H1 (cell line): ENCODE measurements around the gene SLC37A1. TPM values are rescaled to one million over a fixed set of nuclear protein-coding genes. Genes with fewer than 3 reads are reported as not detected.

Source experiments
- CTCF ChIA-PET: fragments of 300-600 bp; sonication (Branson Sonifier 250); formaldehyde crosslinking; loops from one replicate; lab custom pipeline; 2021; ENCODE audit not compliant: partially characterized antibody; lab: Charles Lee
- POLR2A ChIA-PET: fragments of 300-600 bp; sonication (Branson Sonifier 250); formaldehyde crosslinking; loops from one replicate; lab custom pipeline; 2021; ENCODE audit warnings: inconsistent platforms; ENCODE audit not compliant: partially characterized antibody; lab: Charles Lee
- DNase-seq, 2 experiments: peaks; one replicate each; pipeline versions ENCODE4 v3.0.0 to v3.0.0-alpha.2; 2010 to 2022; ENCODE audit warnings: low spot score in 2 of 2, low read depth in 1 of 2, mixed read lengths in 1 of 2
- FAIRE-seq: peaks from 2 replicates; lab custom pipeline; 2011; peaks lifted over from hg19 to GRCh38; lab: Jason Lieb, UNC
- H2AFZ ChIP-seq: 2 replicates; pipeline ENCODE4 v1.8.1; 2012; ENCODE audit warnings: low read length, inconsistent platforms
- H2AK5ac ChIP-seq: 2 replicates; pipeline ENCODE4 v1.6.1; 2013; ENCODE audit warnings: low read depth, low read length
- H2BK120ac ChIP-seq: replicated peaks from 2 replicates; pipeline ENCODE3; 2013; ENCODE audit warnings: low read depth, low read length, inconsistent platforms
- H2BK12ac ChIP-seq: 2 replicates; pipeline ENCODE4 v1.6.1; 2013; ENCODE audit warnings: low read depth, low read length
- H2BK15ac ChIP-seq: 2 replicates; pipeline ENCODE4 v1.6.1; 2013; ENCODE audit warnings: low read length
- H2BK20ac ChIP-seq: 2 replicates; pipeline ENCODE4 v1.6.1; 2013; ENCODE audit warnings: low read length
- H2BK5ac ChIP-seq: 2 replicates; pipeline ENCODE4 v1.6.1; 2013; ENCODE audit warnings: low read depth, low read length
- H3K14ac ChIP-seq: 2 replicates; pipeline ENCODE4 v1.6.1; 2013; ENCODE audit warnings: inconsistent platforms; ENCODE audit not compliant: insufficient read length
- H3K18ac ChIP-seq: 2 replicates; pipeline ENCODE4 v1.6.1; 2013; ENCODE audit warnings: low read length; ENCODE audit errors: extremely low read depth
- H3K23ac ChIP-seq: 2 replicates; pipeline ENCODE4 v1.6.1; 2013; ENCODE audit warnings: inconsistent platforms; ENCODE audit not compliant: insufficient read length
- H3K23me2 ChIP-seq: 2 replicates; pipeline ENCODE4 v1.6.1; 2013; ENCODE audit warnings: low read depth, low read length
- H3K27ac ChIP-seq: 2 replicates; pipeline ENCODE4 v1.6.1; 2011; ENCODE audit warnings: low read depth, low read length, inconsistent platforms
- H3K27me3 ChIP-seq, 4 experiments: replicated peaks in 1 of 4; 1 replicate in 1 of 4; 2 replicates in 3 of 4; pipeline versions ENCODE4 v1.6.1 to v1.8.1; 2011 to 2013; ENCODE audit warnings: low read length in 3 of 4, mild to moderate bottlenecking in 3 of 4, inconsistent platforms in 2 of 4, mixed read lengths in 2 of 4, moderate library complexity in 1 of 4; ENCODE audit not compliant: control insufficient read depth in 3 of 4, insufficient read depth in 3 of 4; ENCODE audit errors: extremely low read depth in 1 of 4
- H3K36me3 ChIP-seq, 4 experiments: 2 replicates each; pipeline versions ENCODE4 v1.6.1 to v1.8.1; 2011 to 2013; ENCODE audit warnings: mild to moderate bottlenecking in 4 of 4, low read length in 3 of 4, moderate library complexity in 2 of 4, control low read depth in 1 of 4, inconsistent platforms in 1 of 4; ENCODE audit not compliant: insufficient read depth in 4 of 4, control insufficient read depth in 2 of 4
- H3K4ac ChIP-seq: replicated peaks from 2 replicates; pipeline ENCODE3; 2013; ENCODE audit warnings: low read length, low read depth, mixed read lengths, inconsistent platforms; ENCODE audit not compliant: insufficient read length
- H3K4me1 ChIP-seq, 4 experiments: replicated peaks in 1 of 4; 1 replicate in 1 of 4; 2 replicates in 3 of 4; pipeline versions ENCODE4 v1.6.1 to v1.8.1; 2011 to 2013; ENCODE audit warnings: low read length in 3 of 4, inconsistent platforms in 2 of 4, mixed read lengths in 1 of 4; ENCODE audit not compliant: insufficient read depth in 4 of 4, control insufficient read depth in 3 of 4
- H3K4me2 ChIP-seq, 2 experiments: 2 replicates each; pipeline versions ENCODE4 v1.6.1 to v1.8.1; 2011 to 2013; ENCODE audit warnings: low read depth in 2 of 2, low read length in 2 of 2, control low read depth in 1 of 2, inconsistent platforms in 1 of 2, mild to moderate bottlenecking in 1 of 2; ENCODE audit not compliant: insufficient read depth in 1 of 2
- H3K4me3 ChIP-seq, 4 experiments: fragments of 200-600, 300-600 bp in 1 of 4; sonication (generic), shearing (Covaris generic), sonication (Bioruptor Twin) in 1 of 4; 2 replicates each; pipeline versions ENCODE4 v1.5.1 to v1.8.1; 2011 to 2016; ENCODE audit warnings: low read length in 4 of 4, low read depth in 3 of 4, control low read depth in 2 of 4, inconsistent platforms in 2 of 4, mild to moderate bottlenecking in 2 of 4, mixed read lengths in 1 of 4, moderate library complexity in 1 of 4; ENCODE audit not compliant: insufficient read depth in 2 of 4; ENCODE audit errors: extremely low read depth in 1 of 4
- H3K56ac ChIP-seq: replicated peaks from 2 replicates; pipeline ENCODE3; 2013; ENCODE audit warnings: low read depth, mild to moderate bottlenecking, mixed read lengths, low read length, inconsistent platforms; ENCODE audit not compliant: insufficient read length
- H3K79me1 ChIP-seq: 2 replicates; pipeline ENCODE4 v1.6.1; 2013; ENCODE audit warnings: low read depth, low read length, control low read depth
- H3K79me2 ChIP-seq, 2 experiments: 2 replicates each; pipeline versions ENCODE4 v1.6.1 to v1.8.1; 2012 to 2013; ENCODE audit warnings: low read length in 2 of 2, mild to moderate bottlenecking in 2 of 2, inconsistent platforms in 1 of 2; ENCODE audit not compliant: insufficient read depth in 2 of 2, control insufficient read depth in 1 of 2
- H3K9ac ChIP-seq, 4 experiments: replicated peaks in 1 of 4; 1 replicate in 1 of 4; 2 replicates in 3 of 4; pipeline versions ENCODE4 v1.6.1 to v1.8.1; 2011 to 2013; ENCODE audit warnings: low read depth in 3 of 4, low read length in 3 of 4, control low read depth in 2 of 4, mild to moderate bottlenecking in 2 of 4, moderate library complexity in 2 of 4, inconsistent platforms in 1 of 4; ENCODE audit errors: extremely low read depth in 1 of 4
- H3K9me3 ChIP-seq, 2 experiments: 2 replicates each; pipeline versions ENCODE4 v1.6.1 to v1.8.1; 2012 to 2013; ENCODE audit warnings: mild to moderate bottlenecking in 2 of 2, moderate library complexity in 2 of 2, control low read depth in 1 of 2, inconsistent platforms in 1 of 2, low read depth in 1 of 2, low read length in 1 of 2, mixed read lengths in 1 of 2; ENCODE audit not compliant: insufficient read depth in 2 of 2
- H4K20me1 ChIP-seq, 2 experiments: replicated peaks in 1 of 2; 2 replicates each; pipeline versions ENCODE3 to v1.8.1; 2011 to 2013; ENCODE audit warnings: inconsistent platforms in 2 of 2, low read length in 2 of 2, mild to moderate bottlenecking in 1 of 2; ENCODE audit not compliant: insufficient read depth in 2 of 2, control insufficient read depth in 1 of 2
- H4K5ac ChIP-seq: 2 replicates; pipeline ENCODE4 v1.6.1; 2013; ENCODE audit warnings: low read length, low read depth, mixed read lengths, inconsistent platforms; ENCODE audit not compliant: insufficient read length
- H4K8ac ChIP-seq: 2 replicates; pipeline ENCODE4 v1.8.0; 2013; ENCODE audit warnings: mild to moderate bottlenecking, moderate library complexity, low read length, inconsistent platforms; ENCODE audit not compliant: insufficient read depth; ENCODE audit errors: extremely low read depth
- H4K91ac ChIP-seq: replicated peaks from 2 replicates; pipeline ENCODE3; 2013; ENCODE audit warnings: low read length, mixed read lengths, inconsistent platforms; ENCODE audit not compliant: insufficient read length
- ASH2L ChIP-seq: fragments of 200-600, 300-600 bp; sonication (generic); IDR thresholded peaks from one replicate; pipeline ENCODE4 v1.7.1; 2017; ENCODE audit warnings: low read length
- CHD1 ChIP-seq: IDR thresholded peaks from 2 replicates; pipeline ENCODE4 v1.6.1; 2012; ENCODE audit warnings: low read depth, low read length, improper control_type of control experiment
- EP300 ChIP-seq, 2 experiments: IDR thresholded peaks; 1 replicate in 1 of 2; 2 replicates in 1 of 2; pipeline ENCODE4 v1.6.1; 2011 to 2012; ENCODE audit warnings: low read depth in 2 of 2, low read length in 2 of 2, mild to moderate bottlenecking in 2 of 2, borderline replicate concordance in 1 of 2, inconsistent platforms in 1 of 2, moderate library complexity in 1 of 2
- EZH2 ChIP-seq: fragments of 200-600 bp; sonication (generic); IDR thresholded peaks from 2 replicates; pipeline ENCODE4 v1.7.1; 2012; ENCODE audit warnings: low read depth, mild to moderate bottlenecking, moderate library complexity, low read length, inconsistent platforms; ENCODE audit not compliant: severe bottlenecking
- MAFK ChIP-seq: IDR thresholded peaks from 2 replicates; pipeline ENCODE4 v1.6.1; 2012; ENCODE audit warnings: low read depth, mild to moderate bottlenecking, improper control_type of control experiment, low read length
- POLR2AphosphoS5 ChIP-seq: IDR thresholded peaks from 2 replicates; pipeline ENCODE4 v1.6.1; 2011; ENCODE audit warnings: low read depth, low read length
- RAD21 ChIP-seq, 2 experiments: IDR thresholded peaks in 1 of 2; conservative IDR thresholded peaks in 1 of 2; 2 replicates each; pipeline ENCODE4 v1.6.1; 2011; ENCODE audit warnings: low read depth in 2 of 2, low read length in 2 of 2, improper control_type of control experiment in 1 of 2, inconsistent platforms in 1 of 2, mild to moderate bottlenecking in 1 of 2, moderate library complexity in 1 of 2
- SIRT6 ChIP-seq: IDR thresholded peaks from one replicate; pipeline ENCODE4 v1.7.1; 2012; ENCODE audit warnings: low read length, inconsistent platforms
- SP1 ChIP-seq: IDR thresholded peaks from 2 replicates; pipeline ENCODE4 v1.6.1; 2011; ENCODE audit warnings: low read depth, low read length
- TCF12 ChIP-seq: IDR thresholded peaks from 2 replicates; pipeline ENCODE4 v1.6.1; 2011; ENCODE audit warnings: low read depth, mild to moderate bottlenecking, low read length
- whole genome bisulfite sequencing, 2 experiments: shearing (Covaris generic) in 1 of 2; methylation state at CpG; one replicate each; pipeline versions ENCODE4 v1.1.6 to v1.1.7; 2013 to 2015; ENCODE audit warnings: low lambda C conversion rate in 2 of 2, mixed read lengths in 2 of 2, inconsistent platforms in 1 of 2, low coverage in 1 of 2, missing lambda C conversion rate in 1 of 2; ENCODE audit not compliant: insufficient replicate concordance in 2 of 2, insufficient coverage in 1 of 2, insufficient read length in 1 of 2; ENCODE audit errors: extremely low coverage in 1 of 2, missing lambda C conversion rate in 1 of 2; 5-methylcytosine and 5-hydroxymethylcytosine counted together
- polyA plus RNA-seq, 7 experiments: library from polyadenylated mRNA; depleted of rRNA in 3 of 7; stranded (reverse) in 5 of 7; unstranded in 2 of 7; fragments of >200 nt in 5 of 7; fragments of 200-250 nt in 2 of 7; gene quantifications; 1 replicate in 5 of 7; 2 replicates in 1 of 7; 4 replicates in 1 of 7; pipeline versions ENCODE4 v1.2.1 to v1.2.3, GENCODE V29; 2011 to 2013; ENCODE audit warnings: missing spikeins in 2 of 7, mixed read lengths in 2 of 7
- total RNA-seq: library from RNA; stranded (reverse); fragmentation: NEBNext Ultra II Directional; extraction: Animal tissue kit (Norgen Biotek cat#: 25700); gene quantifications from 2 replicates; pipeline ENCODE4 v1.2.1, GENCODE V29; 2021
- TF ChIP-seq, protein P1 (sequence below): IDR thresholded peaks from 2 replicates; pipeline ENCODE4 v1.6.1; 2011; ENCODE audit warnings: low read length, improper control_type of control experiment
- TF ChIP-seq, protein P2 (sequence below): IDR thresholded peaks from 2 replicates; pipeline ENCODE4 v1.6.1; 2012; ENCODE audit warnings: inconsistent platforms

Gene SLC37A1
- total and polyA plus RNA-seq, 2 of the 8 experiments (the other 6 are each of a cell fraction or from before 2014, with no cell fraction given): 15.6 to 30.9 TPM

DNA sequence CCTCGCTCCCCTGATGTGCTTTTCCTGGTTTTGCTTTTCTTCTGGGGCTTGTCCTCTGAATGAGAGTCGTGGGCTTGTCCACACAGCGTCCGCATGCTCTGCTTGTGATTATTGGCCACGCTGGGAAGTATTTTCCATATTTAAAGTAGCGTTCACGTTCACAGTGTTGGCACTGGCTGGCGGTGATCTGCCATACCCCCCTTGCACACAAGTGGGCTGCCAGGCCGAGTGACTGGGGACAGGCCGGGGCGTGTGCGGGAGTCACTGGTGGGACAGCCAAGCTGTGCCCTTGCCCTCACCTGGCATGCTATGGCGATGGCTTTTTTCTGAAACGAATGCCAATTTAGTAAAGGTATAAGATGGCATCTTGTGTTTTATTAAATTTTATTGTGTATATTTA is 32.8 kb downstream of the SLC37A1 start:
- H3K9ac ChIP-seq: no peak overlapping the region
- H2BK120ac ChIP-seq: no peak overlapping the region
- H4K20me1 ChIP-seq: no peaks in the 10 kb centered on the region
- H3K18ac ChIP-seq: no peak overlapping the region
- no peak overlapping the region for H4K5ac ChIP-seq
- TF ChIP-seq EZH2: no peak
- no peak for TF ChIP-seq RAD21 (IDR thresholded peaks at IDR 0.05 in 1 of 2, conservative IDR thresholded peaks at IDR 0.05 in 1 of 2; ENCODE audit: low read depth in 2 of 2, low read length in 2 of 2)
- TF ChIP-seq, protein P1, sequence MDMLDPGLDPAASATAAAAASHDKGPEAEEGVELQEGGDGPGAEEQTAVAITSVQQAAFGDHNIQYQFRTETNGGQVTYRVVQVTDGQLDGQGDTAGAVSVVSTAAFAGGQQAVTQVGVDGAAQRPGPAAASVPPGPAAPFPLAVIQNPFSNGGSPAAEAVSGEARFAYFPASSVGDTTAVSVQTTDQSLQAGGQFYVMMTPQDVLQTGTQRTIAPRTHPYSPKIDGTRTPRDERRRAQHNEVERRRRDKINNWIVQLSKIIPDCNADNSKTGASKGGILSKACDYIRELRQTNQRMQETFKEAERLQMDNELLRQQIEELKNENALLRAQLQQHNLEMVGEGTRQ: no peak
- TF ChIP-seq MAFK: no peak
- TF ChIP-seq TCF12: no peak
- no peak for TF ChIP-seq CHD1
- TF ChIP-seq SP1: no peak
- no peak for TF ChIP-seq SIRT6
- TF ChIP-seq EP300 (IDR thresholded peaks at IDR 0.05; ENCODE audit: borderline replicate concordance in 1 of 2, low read depth in 2 of 2, low read length in 2 of 2): no peak
- TF ChIP-seq POLR2AphosphoS5: no peak
- TF ChIP-seq, protein P2, sequence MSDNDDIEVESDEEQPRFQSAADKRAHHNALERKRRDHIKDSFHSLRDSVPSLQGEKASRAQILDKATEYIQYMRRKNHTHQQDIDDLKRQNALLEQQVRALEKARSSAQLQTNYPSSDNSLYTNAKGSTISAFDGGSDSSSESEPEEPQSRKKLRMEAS: no peak
- no peak for TF ChIP-seq ASH2L
- H3K23me2 ChIP-seq: no peaks in the 10 kb centered on the region
- H2AK5ac ChIP-seq: no peak overlapping the region
- no peak overlapping the region for H4K8ac ChIP-seq
- H2AFZ ChIP-seq: no peak overlapping the region
- POLR2A ChIA-PET: no interaction called here
- no peak overlapping the region for H3K56ac ChIP-seq
- H2BK12ac ChIP-seq: no peak overlapping the region
- H3K23ac ChIP-seq: no peak overlapping the region
- H3K9me3 ChIP-seq: no peaks in the 10 kb centered on the region
- no peak overlapping the region for H2BK20ac ChIP-seq
- H3K27ac ChIP-seq: no peak overlapping the region
- H3K36me3 ChIP-seq: peaks cover 2 to 14% (median 3%) of the 10 kb centered on the region in 4 experiments; a peak in 7 of 8 replicates
- H3K4me3 ChIP-seq: no peak overlapping the region
- CTCF ChIA-PET: no interaction called here
- FAIRE-seq (no peak), DNase-seq (no peak)
- 88% methylated on average over 14 of the region's 14 CpGs; no CpG with 5 or more reads in 1 of the 2 experiments for WGBS, 2 experiments
- no peak overlapping the region for H3K4ac ChIP-seq
- no peak overlapping the region for H3K14ac ChIP-seq
- no peaks in the 10 kb centered on the region for H3K79me2 ChIP-seq
- no peak overlapping the region for H2BK5ac ChIP-seq
- no peaks in the 10 kb centered on the region; a peak in 3 of 7 replicates for H3K4me1 ChIP-seq
- no peak overlapping the region for H4K91ac ChIP-seq
- H3K4me2 ChIP-seq: no peak overlapping the region
- H2BK15ac ChIP-seq: no peak overlapping the region
- no peaks in the 10 kb centered on the region for H3K27me3 ChIP-seq
- no peaks in the 10 kb centered on the region for H3K79me1 ChIP-seq
